Ramos (cell line): ENCODE data around the gene AHRR.

Experiments used
- in situ Hi-C: fragments of 300-500 bp; cut with MboI; formaldehyde crosslinking; loops from one replicate; pipeline ENCODE4 v1.14.3; 2022; ENCODE audit warnings: low sequenced_read_pairs; ENCODE audit not compliant: unreplicated experiment

Gene AHRR

DNA sequence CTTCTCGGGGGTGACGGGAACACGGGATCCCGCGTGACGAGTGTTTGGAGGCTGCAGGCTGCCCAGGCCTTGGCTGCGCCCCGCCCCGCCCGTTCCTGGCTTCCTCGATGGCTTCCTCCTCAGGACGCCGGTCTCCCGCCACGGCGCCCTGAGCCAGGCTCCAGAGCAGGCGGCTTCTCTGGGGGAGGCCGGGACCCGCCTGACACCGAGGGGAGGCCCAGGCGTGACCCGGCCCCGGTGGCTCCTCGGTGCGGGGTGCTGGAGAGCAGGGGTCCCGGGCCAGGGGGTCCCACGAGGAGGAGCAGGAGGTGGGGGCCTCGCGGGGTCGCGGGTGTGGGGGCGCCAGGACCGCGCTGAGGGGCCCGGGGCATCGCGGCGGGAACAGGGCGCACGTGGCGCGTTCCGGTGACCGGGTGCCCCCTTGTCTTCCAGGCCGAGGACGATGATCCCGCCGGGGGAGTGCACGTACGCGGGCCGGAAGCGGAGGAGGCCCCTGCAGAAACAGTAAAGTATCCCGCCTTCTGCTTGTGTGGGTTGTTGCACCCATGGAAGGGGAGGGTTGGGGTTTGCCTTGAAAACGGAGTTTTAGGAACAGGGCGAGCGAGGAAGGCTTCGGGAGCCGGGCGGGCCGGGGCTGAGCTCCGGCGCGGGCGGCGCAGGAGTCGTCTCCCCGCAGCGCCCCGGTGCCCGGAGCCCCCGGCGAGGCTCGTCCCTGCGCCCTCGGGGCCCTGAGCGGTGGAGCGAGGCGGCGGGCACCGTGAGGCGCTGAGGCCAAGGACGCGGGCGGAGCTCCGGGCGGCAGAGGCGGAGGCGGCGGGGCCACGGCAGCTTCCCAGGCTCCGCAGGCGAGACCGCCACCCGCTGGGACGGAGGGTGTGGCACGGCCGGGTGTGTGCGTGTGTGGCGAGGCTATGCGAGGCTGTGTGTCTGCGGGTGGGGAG lies 22.2 kb downstream of the AHRR start:
- in situ Hi-C loops, result no loop called here

DNA sequence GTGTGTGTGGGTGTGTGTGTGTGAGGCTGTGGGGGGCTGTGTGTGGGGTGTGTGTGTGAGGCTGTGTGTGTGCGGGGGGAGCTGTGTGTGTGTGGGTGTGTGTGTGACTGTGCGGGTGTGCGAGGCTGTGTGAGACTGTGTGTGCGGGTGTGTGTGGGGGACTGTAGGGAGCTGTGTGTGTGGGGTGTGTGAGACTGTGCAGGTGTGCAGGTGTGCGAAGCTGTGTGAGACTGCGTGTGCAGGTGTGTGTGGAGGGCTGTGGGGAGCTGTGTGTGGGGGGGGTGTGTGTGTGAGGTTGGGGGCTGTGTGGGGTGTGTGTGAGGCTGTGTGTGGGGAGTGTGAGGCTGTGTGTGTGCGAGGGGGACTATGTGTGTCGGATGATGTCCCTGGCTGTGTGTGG lies 23.2 kb downstream of the AHRR start:
- in situ Hi-C loops, result no loop called here

DNA sequence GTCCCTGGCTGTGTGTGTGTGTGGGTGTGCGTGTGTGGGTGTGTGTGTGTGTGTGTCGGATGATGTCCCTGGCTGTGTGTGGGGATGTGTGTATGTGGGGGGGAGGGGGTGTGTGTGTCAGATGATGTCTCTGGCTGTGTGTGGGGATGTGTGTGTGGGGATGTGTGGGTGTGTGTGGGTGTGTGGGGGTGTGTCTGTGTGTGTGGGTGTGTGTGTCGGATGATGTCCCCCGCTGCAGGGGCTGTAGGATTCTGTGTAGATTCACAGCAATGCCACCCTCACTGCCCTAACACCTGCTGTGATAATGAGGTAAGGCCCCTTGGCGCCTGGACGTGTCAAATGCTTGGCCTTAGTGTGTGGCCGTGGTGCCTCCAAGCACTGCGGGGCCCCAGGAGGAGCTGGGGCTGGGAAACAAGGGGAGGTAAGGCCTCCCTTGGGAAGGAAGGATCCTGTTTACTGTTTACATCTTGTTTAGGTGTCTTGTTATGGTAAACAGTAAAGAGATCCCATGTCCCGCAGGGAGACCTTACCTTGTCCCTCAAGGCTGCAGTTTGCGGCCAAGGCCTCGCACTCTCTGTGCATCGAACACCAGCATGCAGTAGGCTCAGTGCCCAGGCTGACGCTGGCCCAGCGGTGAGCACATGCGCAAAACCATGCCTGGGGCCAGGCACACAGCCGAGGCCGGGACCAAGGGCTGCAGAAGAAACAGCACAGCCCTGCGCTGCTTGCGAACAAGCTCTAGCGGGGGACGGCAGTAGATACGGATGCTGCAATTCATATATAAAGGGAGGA lies 24.1 kb downstream of the AHRR start:
- in situ Hi-C loops, result no loop called here

DNA sequence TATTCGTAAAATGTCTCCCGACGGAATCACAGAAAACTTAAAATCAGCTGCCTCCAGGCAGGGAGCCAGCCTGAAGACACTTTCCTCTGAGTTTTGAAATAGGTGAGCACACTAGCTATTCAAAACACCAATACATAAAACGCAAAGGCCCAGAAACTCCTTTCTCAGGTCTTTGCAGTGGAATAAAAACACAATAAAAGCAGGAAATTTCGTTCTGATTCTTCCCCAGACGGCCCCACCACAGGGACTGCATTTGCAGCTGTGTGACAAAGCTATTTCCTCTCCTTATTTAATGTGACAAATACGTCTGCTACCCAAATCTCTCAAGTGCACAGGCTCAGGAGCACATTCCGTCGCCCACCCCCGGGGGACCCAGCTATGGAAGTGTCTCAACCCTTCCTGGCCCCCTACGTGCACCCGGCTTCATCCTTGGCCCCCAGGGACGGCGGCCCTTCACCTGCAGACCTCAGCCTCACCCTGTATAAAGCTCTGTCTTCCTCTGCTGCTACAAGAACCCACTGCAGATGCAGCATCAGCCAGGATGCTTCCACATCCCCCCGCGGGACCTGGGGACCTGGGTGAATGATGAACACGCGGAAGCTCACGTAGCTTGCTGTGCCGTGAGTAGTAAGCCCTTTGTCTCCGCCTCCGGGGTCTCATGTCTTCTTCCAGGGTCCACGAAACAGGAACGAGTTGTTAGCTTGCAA lies 24.9 kb downstream of the AHRR start:
- in situ Hi-C loops, result no loop called here

DNA sequence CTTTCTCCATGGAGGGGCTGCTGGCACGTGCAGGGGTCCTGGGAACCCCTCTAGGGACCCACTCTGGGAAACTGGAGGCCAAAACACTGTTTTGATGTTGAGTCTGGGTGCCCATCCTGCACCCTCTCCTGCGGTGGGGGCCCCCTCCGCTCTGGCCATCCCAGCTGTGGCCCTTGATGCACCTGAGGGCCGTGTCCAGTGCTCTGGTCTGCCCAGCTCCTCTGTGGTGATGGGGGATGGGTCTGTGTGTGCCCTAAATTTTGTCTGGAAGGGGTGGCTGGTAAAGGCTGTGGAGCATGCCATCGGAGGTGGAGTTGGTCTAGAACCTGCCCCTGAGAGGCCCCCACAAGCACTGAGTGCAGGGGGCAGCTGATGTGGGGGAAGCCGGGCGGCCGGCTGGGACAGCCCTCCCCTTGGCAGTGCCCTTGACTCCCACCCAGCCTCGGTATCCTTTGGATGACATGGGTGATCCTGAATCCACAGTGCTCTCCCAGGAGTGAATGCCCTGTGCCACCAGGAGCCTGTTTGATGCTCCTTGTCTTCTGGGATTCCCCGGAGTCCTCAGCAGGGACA lies 26.3 kb downstream of the AHRR start:
- in situ Hi-C loops, result no loop called here

DNA sequence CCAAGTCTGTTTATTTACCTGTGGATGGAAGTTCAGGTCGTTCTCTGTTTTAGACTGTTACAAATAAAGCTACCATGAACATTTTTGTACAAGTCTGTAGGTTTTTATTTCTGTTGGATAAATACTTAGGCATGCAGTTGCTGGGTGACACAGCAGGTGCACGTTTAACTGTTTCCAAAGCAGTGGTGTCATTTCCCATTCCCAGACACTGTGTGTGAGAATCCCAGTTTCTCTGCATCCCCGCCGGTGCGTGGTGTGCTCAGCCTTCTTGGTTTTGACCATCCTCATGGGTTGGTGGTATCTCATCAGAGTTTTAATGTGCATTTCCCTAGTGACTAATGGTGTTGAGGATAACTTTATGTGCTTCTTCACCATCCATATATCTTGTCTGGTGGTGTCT lies 27.2 kb downstream of the AHRR start:
- in situ Hi-C loops, result no loop called here

DNA sequence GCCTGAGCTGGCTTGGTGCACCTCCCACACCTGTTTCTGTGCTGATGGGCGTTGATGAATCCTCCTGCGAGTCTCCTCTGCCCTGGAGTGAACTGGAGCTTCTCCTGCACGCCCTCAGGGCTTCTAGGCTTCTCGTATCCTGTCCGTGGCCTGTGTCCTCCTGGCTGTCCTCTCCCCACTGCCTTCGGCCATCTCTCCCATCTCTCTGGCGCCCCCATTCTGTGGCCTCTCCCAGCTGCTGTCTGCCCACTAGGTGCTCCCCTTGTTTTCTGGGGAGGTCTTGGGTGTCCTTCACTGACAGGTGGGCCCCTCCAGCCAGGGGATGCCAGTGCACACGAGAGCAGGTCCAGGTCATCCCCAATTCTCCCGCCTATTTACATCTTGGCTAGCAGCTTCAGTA lies 28.8 kb downstream of the AHRR start:
- in situ Hi-C loops, result no loop called here

DNA sequence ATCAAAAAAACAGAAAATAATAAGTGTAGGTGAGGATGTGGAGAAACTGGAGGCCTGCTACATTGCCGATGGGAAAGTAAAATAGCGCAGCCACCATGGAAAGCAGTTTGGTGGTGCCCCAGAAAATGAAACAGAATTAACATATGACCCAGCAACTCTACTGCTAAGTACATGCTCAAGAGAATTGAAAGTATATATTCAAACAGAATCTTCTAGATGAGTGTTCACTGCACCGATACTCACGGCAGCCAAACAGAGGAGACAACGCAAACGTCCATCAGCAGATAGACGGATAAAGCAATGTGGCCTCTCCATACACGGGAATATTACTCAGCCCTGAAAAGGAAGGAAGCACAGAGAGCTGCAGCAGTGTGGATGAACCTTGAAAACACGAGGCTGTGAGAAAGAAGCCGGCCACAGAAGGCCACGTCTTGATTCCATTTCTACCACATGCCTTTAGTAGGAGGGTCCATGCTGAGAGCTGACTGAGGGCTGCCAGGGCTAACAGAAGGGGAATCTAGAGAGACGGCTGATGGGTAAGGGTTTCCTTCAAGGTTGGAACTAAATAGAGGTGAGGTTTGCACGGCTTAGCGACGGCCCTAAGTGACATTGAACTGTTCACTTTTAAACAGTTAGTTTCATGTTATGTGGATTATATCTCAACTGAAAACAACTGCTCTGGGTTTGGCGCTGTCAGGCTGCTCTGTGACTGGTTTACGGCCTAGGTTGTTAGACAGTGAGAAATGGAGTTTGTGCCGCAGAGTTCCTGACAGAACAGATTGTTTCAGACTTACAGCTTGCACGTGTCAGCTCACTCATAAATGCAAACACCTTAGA lies 29.8 kb downstream of the AHRR start:
- in situ Hi-C loops, result no loop called here

DNA sequence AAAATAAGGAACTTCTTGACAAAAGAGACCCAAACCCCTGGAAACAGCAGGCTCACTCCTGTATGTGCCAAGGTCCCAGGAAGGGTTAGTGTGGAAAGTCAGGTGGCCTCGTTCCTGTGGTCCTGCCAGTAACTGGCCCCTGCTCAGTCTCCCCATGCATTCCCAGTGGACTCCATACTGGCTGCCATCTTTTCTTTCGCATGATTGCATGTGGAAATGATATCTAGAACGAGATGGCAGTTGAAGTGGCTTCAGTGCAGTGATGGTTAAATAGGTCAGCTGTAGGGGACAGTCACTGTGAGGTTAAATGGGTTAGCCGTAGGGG lies 30.4 kb downstream of the AHRR start:
- in situ Hi-C loops, result no loop called here

DNA sequence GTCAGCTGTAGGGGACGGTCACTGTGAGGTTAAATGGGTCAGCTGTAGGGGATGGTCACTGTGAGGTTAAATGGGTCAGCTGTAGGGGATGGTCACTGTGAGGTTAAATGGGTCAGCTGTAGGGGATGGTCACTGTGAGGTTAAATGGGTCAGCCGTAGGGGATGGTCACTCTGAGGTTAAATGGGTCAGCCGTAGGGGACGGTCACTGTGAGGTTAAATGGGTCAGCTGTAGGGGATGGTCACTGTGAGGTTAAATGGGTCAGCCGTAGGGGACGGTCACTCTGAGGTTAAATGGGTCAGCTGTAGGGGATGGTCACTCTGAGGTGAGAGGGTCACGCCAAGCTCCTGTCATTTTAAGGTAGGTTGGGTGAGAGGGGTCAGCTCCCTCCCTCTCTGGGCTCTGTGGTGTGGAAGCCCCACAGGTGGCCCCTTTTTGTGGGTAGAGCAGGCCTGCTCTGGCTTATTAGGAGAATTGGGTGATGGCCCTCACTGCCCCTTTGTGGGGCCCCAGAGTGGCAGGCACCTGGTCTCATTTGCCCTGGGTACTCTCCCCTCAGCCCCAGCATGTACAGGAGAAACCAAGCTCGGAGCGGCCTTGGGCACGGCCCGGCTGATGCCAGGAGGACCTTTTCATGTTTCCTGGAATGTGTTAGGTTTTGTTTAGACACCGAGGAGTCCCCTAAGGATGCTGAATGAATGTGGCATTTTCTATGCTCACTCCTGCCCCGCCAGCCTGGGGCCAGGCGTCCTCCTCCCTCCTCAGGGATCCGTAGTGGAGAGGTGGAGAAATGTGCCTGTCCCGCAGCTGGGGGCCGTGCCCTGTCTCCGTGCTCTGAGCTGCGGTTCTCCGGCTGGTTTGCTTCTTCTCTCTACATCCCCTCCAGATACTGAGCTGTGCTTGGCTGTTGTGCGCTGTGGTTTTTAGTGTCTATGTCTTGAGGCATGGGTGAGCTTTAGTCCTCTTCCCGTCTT lies 31.4 kb downstream of the AHRR start:
- in situ Hi-C loops, result no loop called here

DNA sequence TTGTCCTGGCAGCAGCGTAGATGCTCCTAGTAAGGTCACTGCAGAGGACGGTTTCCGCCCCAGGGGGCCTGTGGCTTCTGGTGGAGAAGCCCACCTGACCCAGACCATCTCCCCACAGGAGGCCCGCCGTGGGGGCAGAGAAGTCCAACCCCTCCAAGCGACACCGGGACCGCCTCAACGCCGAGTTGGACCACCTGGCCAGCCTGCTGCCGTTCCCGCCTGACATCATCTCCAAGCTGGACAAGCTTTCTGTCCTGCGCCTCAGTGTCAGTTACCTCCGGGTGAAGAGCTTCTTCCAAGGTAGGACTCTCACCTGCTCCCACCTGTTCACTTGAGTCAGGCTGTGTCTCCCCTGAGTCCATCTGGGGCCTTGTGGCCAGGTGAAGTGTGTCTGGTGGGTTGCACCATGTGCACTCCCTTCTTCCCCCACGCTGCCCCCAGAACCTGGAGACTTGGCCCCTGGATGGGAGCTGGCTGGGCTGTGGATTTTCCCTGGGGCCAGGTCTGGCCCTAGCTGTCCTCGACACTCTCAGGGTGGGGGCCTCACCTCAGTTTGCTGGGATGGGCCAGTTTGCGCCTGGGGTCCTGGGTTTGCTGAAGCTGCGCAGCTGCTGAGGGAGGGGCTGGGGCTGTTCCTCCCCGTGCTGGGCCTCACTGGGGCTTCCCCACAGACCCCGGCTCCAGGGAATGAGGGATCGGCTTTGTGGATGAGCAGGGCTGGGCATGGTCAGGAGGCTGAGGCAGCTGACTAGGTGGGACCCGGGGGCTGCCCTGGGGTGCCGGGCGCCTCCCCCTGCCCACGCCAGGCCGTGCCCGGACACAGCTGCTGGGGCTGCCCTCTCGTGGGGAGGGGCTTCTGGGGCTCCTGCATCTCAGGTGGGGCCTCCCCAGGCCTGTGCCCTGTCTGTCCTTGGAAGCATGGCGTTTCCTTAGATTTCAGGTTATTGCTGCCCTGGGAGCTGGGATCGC lies 32.4 kb downstream of the AHRR start:
- in situ Hi-C loops, result no loop called here

DNA sequence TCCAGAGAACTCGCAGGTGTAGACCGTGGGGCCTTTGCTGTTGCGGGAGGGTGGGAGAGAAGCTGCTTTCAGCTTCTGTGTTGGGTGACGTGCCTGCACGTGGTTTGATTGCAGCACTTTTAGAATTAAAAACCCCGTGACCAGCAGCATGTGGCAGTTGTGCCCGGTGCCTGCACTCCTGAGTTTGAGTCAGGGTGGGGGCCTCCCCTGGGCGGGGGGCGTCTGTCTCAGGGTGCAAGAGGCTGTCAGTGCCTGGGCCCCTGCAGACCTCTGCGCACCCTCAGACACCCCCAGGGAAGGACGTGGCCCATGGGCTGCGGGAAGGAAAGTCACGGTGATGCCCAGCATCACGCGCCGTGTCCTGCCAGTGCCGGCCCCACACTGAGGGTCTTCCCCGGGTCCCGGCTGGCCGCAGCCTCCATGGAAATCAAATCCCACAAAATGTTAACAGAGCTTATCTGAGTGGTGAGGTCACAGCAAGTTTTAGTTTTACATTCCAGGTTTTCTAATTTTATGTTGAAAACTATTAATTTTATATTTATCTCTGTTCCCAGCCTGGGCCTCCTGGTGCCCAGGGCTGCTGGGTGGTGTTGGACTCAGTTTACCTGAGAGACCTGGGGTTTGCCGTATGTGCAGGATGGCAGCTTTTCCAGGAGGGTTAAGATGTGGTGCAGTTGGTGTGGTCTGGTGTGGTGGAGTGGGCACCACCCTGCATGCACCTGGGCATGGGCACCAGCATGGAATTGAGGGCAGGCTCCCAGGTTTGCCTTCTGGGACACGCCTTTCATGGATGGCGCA lies 33.3 kb downstream of the AHRR start:
- in situ Hi-C loops, result no loop called here

DNA sequence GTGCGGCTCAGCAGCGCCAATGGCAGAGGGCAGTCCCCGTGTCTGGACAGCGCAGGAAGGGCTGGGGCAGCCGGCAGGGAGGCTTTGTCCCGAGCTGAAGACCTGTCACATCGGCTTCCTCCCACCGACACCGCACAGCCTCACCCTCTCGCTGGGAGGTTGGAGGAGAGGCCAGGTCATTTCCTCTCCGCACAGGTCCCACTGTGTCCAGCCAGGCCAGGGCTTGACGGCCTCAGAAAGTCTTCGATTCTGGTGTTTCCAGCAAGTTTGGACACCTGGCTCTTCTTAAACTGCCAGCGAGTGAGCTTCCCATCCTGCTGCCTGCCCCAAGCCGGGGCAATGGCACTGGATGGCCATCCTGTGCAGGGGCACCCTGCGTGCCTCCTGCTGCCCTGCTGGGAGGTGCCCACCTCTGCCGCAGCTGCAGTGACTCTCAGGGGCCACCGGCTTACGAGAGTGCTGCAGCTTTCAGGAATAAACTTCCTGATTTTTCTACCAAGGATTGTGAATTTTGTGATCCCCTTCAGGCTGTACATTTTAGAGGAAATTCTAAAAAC lies 33.9 kb downstream of the AHRR start:
- in situ Hi-C loops, result no loop called here

DNA sequence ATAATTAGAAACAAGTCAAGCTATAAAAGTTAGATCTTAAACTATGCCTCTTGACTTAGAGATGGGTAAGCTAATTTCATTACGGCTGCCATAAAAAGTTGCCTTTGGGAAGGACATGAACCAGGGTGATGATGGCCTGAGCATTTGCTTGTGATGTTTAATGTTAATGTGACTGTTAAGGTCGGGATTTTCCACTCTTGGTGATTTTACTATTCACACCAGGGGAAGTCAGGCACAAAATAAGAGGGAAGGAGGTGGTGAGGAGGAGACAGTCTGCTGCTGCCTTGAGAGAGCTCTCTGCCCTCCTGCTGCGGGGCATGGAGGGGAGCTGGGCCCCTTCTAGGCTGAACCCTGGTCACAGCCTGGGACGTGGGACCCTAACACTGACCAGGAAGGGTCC lies 34.4 kb downstream of the AHRR start:
- in situ Hi-C loops, result no loop called here

DNA sequence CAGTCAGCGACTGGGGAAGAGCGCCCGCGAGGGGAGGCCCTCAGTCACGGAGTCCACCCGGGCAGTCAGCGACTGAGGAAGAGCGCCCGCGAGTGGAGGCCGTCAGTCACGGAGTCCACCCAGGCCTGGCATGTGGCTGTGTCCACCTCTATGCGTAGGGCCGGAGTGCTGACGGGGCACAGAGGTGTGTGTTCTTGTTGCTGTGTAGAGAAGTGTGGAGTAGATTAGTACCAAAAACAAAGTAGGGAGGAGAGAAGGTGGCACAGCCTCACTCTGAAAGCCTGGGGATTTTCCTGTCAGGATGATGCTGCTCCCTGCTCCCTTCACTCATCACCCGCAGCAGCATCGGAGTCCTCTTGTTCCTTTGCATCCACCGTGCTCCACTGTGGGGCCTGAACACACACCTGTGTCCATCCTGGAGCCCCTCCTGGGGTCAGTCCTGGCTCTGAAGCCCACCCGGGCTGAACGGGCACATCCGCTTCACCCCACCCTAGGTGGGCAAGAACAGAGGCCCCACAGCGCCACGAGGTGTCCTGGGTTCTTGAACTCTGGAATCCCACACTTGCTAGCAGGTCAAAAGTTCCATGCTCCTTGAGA lies 37.9 kb downstream of the AHRR start:
- in situ Hi-C loops, result no loop called here
